Ascending aorta (tissue), 2 donors: Measurements from ENCODE around the gene NUP210. TPM values are rescaled to one million over a fixed set of nuclear protein-coding genes. Genes with fewer than 3 reads are reported as not detected.

Experiments
- DNase-seq, 2 donors: peaks; one replicate each; pipeline ENCODE4 v3.0.0-alpha.2; 2019; ENCODE audit warnings: low spot score in 2 of 2
- H3K27ac ChIP-seq, 2 donors: fragments of 200-600 bp; sonication (generic); one replicate each; pipeline ENCODE4 v1.5.1; 2016 to 2017; ENCODE audit warnings: mild to moderate bottlenecking in 1 of 2
- H3K27me3 ChIP-seq: fragments of 200-600 bp; sonication (generic); one replicate; pipeline ENCODE4 v1.5.1; 2017
- H3K36me3 ChIP-seq, 2 donors: fragments of 200-600 bp; sonication (generic); one replicate each; pipeline ENCODE4 v1.5.1; 2016
- H3K4me1 ChIP-seq, 2 donors: fragments of 200-600 bp; sonication (generic); one replicate each; pipeline ENCODE4 v1.5.1; 2016 to 2017; ENCODE audit warnings: mild to moderate bottlenecking in 1 of 2
- H3K4me3 ChIP-seq, 2 donors: fragments of 200-600 bp; sonication (generic); one replicate each; pipeline ENCODE4 v1.5.1; 2016 to 2017; ENCODE audit warnings: mild to moderate bottlenecking in 1 of 2
- H3K9me3 ChIP-seq, 2 donors: fragments of 200-600 bp; sonication (generic); one replicate each; pipeline ENCODE4 v1.5.1; 2016
- CTCF ChIP-seq, 3 experiments: fragments of 200-600 bp in 2 of 3; fragments of 450-650 bp in 1 of 3; sonication (generic) in 2 of 3; IDR thresholded peaks; one replicate each; pipeline ENCODE4 v1.5.1; 2016 to 2019; ENCODE audit warnings: antibody characterized with exemption in 3 of 3, mild to moderate bottlenecking in 1 of 3, moderate library complexity in 1 of 3
- intact Hi-C: fragments of 100-400 bp; cut with DNase I; formaldehyde crosslinking; loops from one replicate; pipeline ENCODE4 v1.15.1; 2023
- total RNA-seq: library from RNA; depleted of rRNA; stranded (reverse); fragments of >200 nt; gene quantifications from one replicate; pipeline ENCODE4 v1.1.0, GENCODE V29; 2016

Gene NUP210
- total RNA-seq, 1 donor from 2014 or later = 11.0 TPM

GRCh38 chr3:13309004-13309403 lies 111.1 kb downstream of the NUP210 start:
- intact Hi-C loops = no loop called here
- DNase-seq = no peak
- H3K27me3 ChIP-seq = no peaks in the 10 kb centered on the region
- H3K36me3 ChIP-seq = no peaks in the 10 kb centered on the region
- H3K27ac ChIP-seq = no peak overlapping the region
- no peak for TF ChIP-seq CTCF (IDR thresholded peaks at IDR 0.05)
- H3K4me1 ChIP-seq = no peaks in the 10 kb centered on the region
- no peaks in the 10 kb centered on the region for H3K9me3 ChIP-seq
- H3K4me3 ChIP-seq = no peak overlapping the region

- intact Hi-C loops = no loop called here
- no peak for DNase-seq
- Histone ChIP-seq H3K4me1 (no peaks in the 10 kb centered on the region), H3K9me3 (no peaks in the 10 kb centered on the region), H3K27ac (no peak overlapping the region), H3K36me3 (no peaks in the 10 kb centered on the region), H3K4me3 (no peak overlapping the region), H3K27me3 (no peaks in the 10 kb centered on the region)
- peak in 2 of 3 experiments; percentile 29 to 48 for TF ChIP-seq CTCF (IDR thresholded peaks at IDR 0.05)
These were observed 111.7 kb downstream of the NUP210 start for GRCh38 chr3:13308380-13308801.

- TF ChIP-seq CTCF (IDR thresholded peaks at IDR 0.05) = no peak
- Histone ChIP-seq H3K36me3 (no peaks in the 10 kb centered on the region), H3K27ac (no peak overlapping the region), H3K27me3 (no peaks in the 10 kb centered on the region), H3K4me3 (no peak overlapping the region), H3K9me3 (no peaks in the 10 kb centered on the region), H3K4me1 (no peaks in the 10 kb centered on the region)
- no peak for DNase-seq
- intact Hi-C loops = no loop called here
These were observed 113.1 kb downstream of the NUP210 start for GRCh38 chr3:13307041-13307440.

GRCh38 chr3:13305623-13306022 lies 114.5 kb downstream of the NUP210 start:
- no peaks in the 10 kb centered on the region for H3K27me3 ChIP-seq
- H3K36me3 ChIP-seq = no peaks in the 10 kb centered on the region
- no peak for TF ChIP-seq CTCF (IDR thresholded peaks at IDR 0.05)
- no peak for DNase-seq
- H3K27ac ChIP-seq = no peak overlapping the region
- no peak overlapping the region for H3K4me3 ChIP-seq
- no peaks in the 10 kb centered on the region for H3K9me3 ChIP-seq
- intact Hi-C loops = no loop called here
- peaks cover 0 to 5% of the 10 kb centered on the region in 2 donors for H3K4me1 ChIP-seq

GRCh38 chr3:13303410-13303809 lies 116.7 kb downstream of the NUP210 start:
- Histone ChIP-seq H3K4me1 (peaks cover 0 to 5% of the 10 kb centered on the region in 2 donors), H3K27ac (no peak overlapping the region), H3K27me3 (no peaks in the 10 kb centered on the region), H3K9me3 (no peaks in the 10 kb centered on the region), H3K36me3 (no peaks in the 10 kb centered on the region), H3K4me3 (no peak overlapping the region)
- no peak for TF ChIP-seq CTCF (IDR thresholded peaks at IDR 0.05)
- intact Hi-C loops = no loop called here
- DNase-seq = no peak
